Loucy (cell line): ENCODE data around the gene ZCCHC2.

Experiments
- H2AFZ ChIP-seq: fragments of 200-600 bp; sonication (generic); 2 replicates; pipeline ENCODE4 v1.6.0; 2016; ENCODE audit warnings: antibody characterized with exemption, mild to moderate bottlenecking, low read length, moderate library complexity
- H3F3A ChIP-seq: fragments of 200-600 bp; 2 replicates; pipeline ENCODE4 v1.6.0; 2016; ENCODE audit warnings: antibody characterized with exemption, low read depth, mild to moderate bottlenecking
- H3K27me3 ChIP-seq: fragments of 200-600 bp; sonication (generic); 2 replicates; pipeline ENCODE4 v1.6.1; 2014; ENCODE audit warnings: low read length, mild to moderate bottlenecking; ENCODE audit not compliant: insufficient read depth, poor library complexity, severe bottlenecking
- H3K36me3 ChIP-seq: fragments of 200-600 bp; sonication (generic); 2 replicates; pipeline ENCODE4 v1.6.1; 2016; ENCODE audit warnings: low read length; ENCODE audit not compliant: insufficient read depth
- H3K4me1 ChIP-seq: fragments of 200-600 bp; sonication (generic); 2 replicates; pipeline ENCODE4 v1.5.1; 2014; ENCODE audit warnings: low read length, mild to moderate bottlenecking; ENCODE audit not compliant: insufficient read depth, poor library complexity, severe bottlenecking
- H3K4me2 ChIP-seq: fragments of 200-600 bp; sonication (generic); 2 replicates; pipeline ENCODE4 v1.6.0; 2014; ENCODE audit warnings: antibody characterized with exemption, low read length, low read depth, mild to moderate bottlenecking; ENCODE audit not compliant: poor library complexity, severe bottlenecking
- H3K4me3 ChIP-seq: fragments of 200-600 bp; sonication (generic); 2 replicates; pipeline ENCODE4 v1.5.1; 2014; ENCODE audit warnings: low read length, mild to moderate bottlenecking, mixed read lengths; ENCODE audit not compliant: poor library complexity, severe bottlenecking
- H3K79me2 ChIP-seq: fragments of 200-600 bp; sonication (generic); 2 replicates; pipeline ENCODE4 v1.6.1; 2014; ENCODE audit warnings: low read length; ENCODE audit not compliant: insufficient read depth
- H3K9ac ChIP-seq: fragments of 200-600 bp; sonication (generic); 2 replicates; pipeline ENCODE4 v1.6.0; 2014; ENCODE audit warnings: mild to moderate bottlenecking, low read depth, low read length, moderate library complexity; ENCODE audit not compliant: poor library complexity, severe bottlenecking
- H3K9me2 ChIP-seq: fragments of 200-600 bp; sonication (generic); replicated peaks from 2 replicates; pipeline ENCODE4 v1.6.1; 2016; ENCODE audit warnings: low read depth, low read length, mixed read lengths
- H3K9me3 ChIP-seq: fragments of 200-600 bp; sonication (generic); 2 replicates; pipeline ENCODE4 v1.6.1; 2014; ENCODE audit warnings: mild to moderate bottlenecking, antibody characterized with exemption, low read length, low read depth; ENCODE audit not compliant: insufficient read depth
- H4K20me1 ChIP-seq: fragments of 200-600 bp; sonication (generic); 2 replicates; pipeline ENCODE4 v1.6.0; 2014; ENCODE audit warnings: antibody characterized with exemption, low read length, mild to moderate bottlenecking; ENCODE audit not compliant: insufficient read depth, poor library complexity, severe bottlenecking
- CTCF ChIP-seq: fragments of 200-600 bp; sonication (generic); conservative IDR thresholded peaks from 2 replicates; pipeline ENCODE4 v1.5.1; 2014; ENCODE audit warnings: mild to moderate bottlenecking, antibody characterized with exemption, low read length
- EZH2phosphoT487 ChIP-seq: fragments of 200-600 bp; IDR thresholded peaks from 2 replicates; pipeline ENCODE4 v1.6.1; 2018; ENCODE audit warnings: antibody characterized with exemption, mild to moderate bottlenecking, moderate library complexity, borderline replicate concordance

ZCCHC2 gene

DNA sequence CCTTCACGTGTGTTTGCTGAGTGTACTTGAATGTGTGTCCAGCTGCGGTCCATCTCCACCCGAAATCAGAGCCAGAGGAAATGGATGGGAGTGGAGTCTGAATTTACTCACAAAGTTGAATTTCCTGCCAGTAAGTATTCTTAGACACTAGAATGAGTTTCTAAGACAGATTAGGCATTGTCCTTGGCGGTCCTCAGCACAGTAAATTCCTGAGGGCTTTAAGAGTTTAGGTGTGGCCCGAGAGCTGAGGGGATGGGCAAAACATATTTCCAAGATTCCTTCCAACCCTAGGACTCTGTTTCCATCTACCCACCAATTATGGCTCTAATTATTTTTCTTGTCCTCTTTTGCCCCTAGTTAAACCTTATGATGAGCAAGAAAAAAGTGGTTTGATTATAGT, 102.2 kb downstream of the ZCCHC2 start:
- H3K9me2 ChIP-seq, result no peaks in the 10 kb centered on the region
- H3F3A ChIP-seq, result no peaks in the 10 kb centered on the region
- no peak overlapping the region for H3K4me3 ChIP-seq
- no peaks in the 10 kb centered on the region for H4K20me1 ChIP-seq
- no peaks in the 10 kb centered on the region for H3K36me3 ChIP-seq
- H3K27me3 ChIP-seq, result no peaks in the 10 kb centered on the region
- TF ChIP-seq CTCF (no peak), EZH2phosphoT487 (no peak)
- H3K4me1 ChIP-seq, result no peaks in the 10 kb centered on the region
- no peaks in the 10 kb centered on the region for H3K9me3 ChIP-seq
- no peak overlapping the region for H2AFZ ChIP-seq
- H3K9ac ChIP-seq, result no peak overlapping the region
- H3K79me2 ChIP-seq, result no peaks in the 10 kb centered on the region
- H3K4me2 ChIP-seq, result no peak overlapping the region
